ENCODE measurements around the gene ZZZ3. TPM values are rescaled to one million over a fixed set of nuclear protein-coding genes. Genes with fewer than 3 reads are reported as not detected.

The ZZZ3 gene
- total and polyA plus RNA-seq, 2 of the 13 experiments (the other 11 are each of a cell fraction or from before 2014, with no cell fraction given) = 18.1 to 50.2 TPM

DNA sequence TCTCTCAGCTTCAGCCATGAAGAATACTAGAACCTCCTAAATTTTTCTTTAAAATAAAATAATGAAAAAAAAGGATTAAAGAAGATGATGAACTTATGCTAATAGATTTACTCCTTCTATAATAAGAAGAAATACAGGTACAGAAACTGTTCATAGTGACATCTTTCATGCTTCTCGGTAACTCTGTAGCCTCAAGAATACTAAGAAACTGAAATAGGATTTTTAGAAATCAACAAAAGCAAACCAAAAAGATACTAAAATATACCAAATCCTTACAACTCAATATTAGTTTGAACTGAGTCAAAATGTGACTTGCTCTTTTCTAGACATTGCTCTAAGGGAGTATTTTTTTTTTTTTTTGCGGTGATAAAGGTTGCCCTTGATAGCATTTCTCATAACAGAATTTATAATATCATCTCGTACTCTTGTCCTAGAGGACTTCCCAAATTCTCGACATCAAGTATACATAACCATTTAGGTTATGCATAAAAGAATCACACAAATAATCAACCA is 42.8 kb downstream of the ZZZ3 start:
- Histone ChIP-seq H3K4me1 (ENCODE audit: insufficient read depth, low read length) (no peaks in the 10 kb centered on the region), H3K9me3 (ENCODE audit: low read length) (no peaks in the 10 kb centered on the region), H3K9ac (ENCODE audit: insufficient read depth, low read depth, low read length) (no peak overlapping the region), H2AFZ (ENCODE audit: low read length) (no peak overlapping the region), H3K4me2 (ENCODE audit: low read depth, low read length) (no peak overlapping the region), H3K36me3 (replicated peaks in 1 of 2; ENCODE audit: control insufficient read depth in 1 of 2, insufficient read depth in 2 of 2, low read length in 2 of 2) (peaks cover 4 to 28% of the 10 kb centered on the region in 2 experiments; a peak in 4 of 5 replicates), H3K27ac (ENCODE audit: extremely low read length, insufficient read depth, low read length) (no peak overlapping the region), H3K27me3 (ENCODE audit: control insufficient read depth in 1 of 2, insufficient read depth in 2 of 2, low read length in 2 of 2) (no peaks in the 10 kb centered on the region), H4K20me1 (ENCODE audit: insufficient read depth, low read length) (peaks cover 5% of the 10 kb centered on the region; the same call in 1 of the 2 replicates), H3K4me3 (replicated peaks in 1 of 3; ENCODE audit: insufficient read depth in 1 of 3, low read depth in 2 of 3, low read length in 3 of 3) (no peak overlapping the region), H3K79me2 (ENCODE audit: insufficient read depth, low read length) (peaks cover 29% of the 10 kb centered on the region)
- intact Hi-C loops (cut with micrococcal nuclease; ENCODE audit: unreplicated experiment) (loop anchor here (5.0 kb wide), 1 partner anchor 43 kb away; the partner anchor contains the start of gene ZZZ3), in situ Hi-C loops (cut with HindIII; ENCODE audit: extremely low pct_ligation_motif_present, low pct_unique_long_range_greater_than_20kb) (no loop called here)
- ChIA-PET POLR2A (no interaction called here), CTCF (ENCODE audit: low intra/inter-chr PET ratio, low total read pairs) (no interaction called here)
- no peak for DNase-seq (ENCODE audit: low spot score)
- 98% methylated on average over 4 of the region's 4 CpGs for WGBS (ENCODE audit: low lambda C conversion rate)
- BruUV-seq (replicated peaks) = no TSS peak
- no peak for FAIRE-seq
- ATAC-seq = no peak
- TF ChIP-seq KLF11 (CRISPR knock-in tag; IDR thresholded peaks at IDR 0.05) (no peak), NFYC (CRISPR knock-in tag; IDR thresholded peaks at IDR 0.05) (no peak), KMT2A (CRISPR knock-in tag; IDR thresholded peaks at IDR 0.05) (no peak), MATR3 (CRISPR knock-in tag; IDR thresholded peaks at IDR 0.05) (no peak), ZNF496 (CRISPR knock-in tag; IDR thresholded peaks at IDR 0.05; ENCODE audit: insufficient replicate concordance) (no peak), ZC3H13 (CRISPR knock-in tag; IDR thresholded peaks at IDR 0.05) (no peak), WIZ (CRISPR knock-in tag; IDR thresholded peaks at IDR 0.05) (no peak), GTF3A (CRISPR knock-in tag; conservative IDR thresholded peaks at IDR 0.05) (no peak), HNF4G (IDR thresholded peaks at IDR 0.05; ENCODE audit: borderline replicate concordance, low read depth, low read length) (no peak), HNF4G (CRISPR knock-in tag; IDR thresholded peaks at IDR 0.05; ENCODE audit: borderline replicate concordance, low read depth) (no peak)
- TF ChIP-seq, protein P1, sequence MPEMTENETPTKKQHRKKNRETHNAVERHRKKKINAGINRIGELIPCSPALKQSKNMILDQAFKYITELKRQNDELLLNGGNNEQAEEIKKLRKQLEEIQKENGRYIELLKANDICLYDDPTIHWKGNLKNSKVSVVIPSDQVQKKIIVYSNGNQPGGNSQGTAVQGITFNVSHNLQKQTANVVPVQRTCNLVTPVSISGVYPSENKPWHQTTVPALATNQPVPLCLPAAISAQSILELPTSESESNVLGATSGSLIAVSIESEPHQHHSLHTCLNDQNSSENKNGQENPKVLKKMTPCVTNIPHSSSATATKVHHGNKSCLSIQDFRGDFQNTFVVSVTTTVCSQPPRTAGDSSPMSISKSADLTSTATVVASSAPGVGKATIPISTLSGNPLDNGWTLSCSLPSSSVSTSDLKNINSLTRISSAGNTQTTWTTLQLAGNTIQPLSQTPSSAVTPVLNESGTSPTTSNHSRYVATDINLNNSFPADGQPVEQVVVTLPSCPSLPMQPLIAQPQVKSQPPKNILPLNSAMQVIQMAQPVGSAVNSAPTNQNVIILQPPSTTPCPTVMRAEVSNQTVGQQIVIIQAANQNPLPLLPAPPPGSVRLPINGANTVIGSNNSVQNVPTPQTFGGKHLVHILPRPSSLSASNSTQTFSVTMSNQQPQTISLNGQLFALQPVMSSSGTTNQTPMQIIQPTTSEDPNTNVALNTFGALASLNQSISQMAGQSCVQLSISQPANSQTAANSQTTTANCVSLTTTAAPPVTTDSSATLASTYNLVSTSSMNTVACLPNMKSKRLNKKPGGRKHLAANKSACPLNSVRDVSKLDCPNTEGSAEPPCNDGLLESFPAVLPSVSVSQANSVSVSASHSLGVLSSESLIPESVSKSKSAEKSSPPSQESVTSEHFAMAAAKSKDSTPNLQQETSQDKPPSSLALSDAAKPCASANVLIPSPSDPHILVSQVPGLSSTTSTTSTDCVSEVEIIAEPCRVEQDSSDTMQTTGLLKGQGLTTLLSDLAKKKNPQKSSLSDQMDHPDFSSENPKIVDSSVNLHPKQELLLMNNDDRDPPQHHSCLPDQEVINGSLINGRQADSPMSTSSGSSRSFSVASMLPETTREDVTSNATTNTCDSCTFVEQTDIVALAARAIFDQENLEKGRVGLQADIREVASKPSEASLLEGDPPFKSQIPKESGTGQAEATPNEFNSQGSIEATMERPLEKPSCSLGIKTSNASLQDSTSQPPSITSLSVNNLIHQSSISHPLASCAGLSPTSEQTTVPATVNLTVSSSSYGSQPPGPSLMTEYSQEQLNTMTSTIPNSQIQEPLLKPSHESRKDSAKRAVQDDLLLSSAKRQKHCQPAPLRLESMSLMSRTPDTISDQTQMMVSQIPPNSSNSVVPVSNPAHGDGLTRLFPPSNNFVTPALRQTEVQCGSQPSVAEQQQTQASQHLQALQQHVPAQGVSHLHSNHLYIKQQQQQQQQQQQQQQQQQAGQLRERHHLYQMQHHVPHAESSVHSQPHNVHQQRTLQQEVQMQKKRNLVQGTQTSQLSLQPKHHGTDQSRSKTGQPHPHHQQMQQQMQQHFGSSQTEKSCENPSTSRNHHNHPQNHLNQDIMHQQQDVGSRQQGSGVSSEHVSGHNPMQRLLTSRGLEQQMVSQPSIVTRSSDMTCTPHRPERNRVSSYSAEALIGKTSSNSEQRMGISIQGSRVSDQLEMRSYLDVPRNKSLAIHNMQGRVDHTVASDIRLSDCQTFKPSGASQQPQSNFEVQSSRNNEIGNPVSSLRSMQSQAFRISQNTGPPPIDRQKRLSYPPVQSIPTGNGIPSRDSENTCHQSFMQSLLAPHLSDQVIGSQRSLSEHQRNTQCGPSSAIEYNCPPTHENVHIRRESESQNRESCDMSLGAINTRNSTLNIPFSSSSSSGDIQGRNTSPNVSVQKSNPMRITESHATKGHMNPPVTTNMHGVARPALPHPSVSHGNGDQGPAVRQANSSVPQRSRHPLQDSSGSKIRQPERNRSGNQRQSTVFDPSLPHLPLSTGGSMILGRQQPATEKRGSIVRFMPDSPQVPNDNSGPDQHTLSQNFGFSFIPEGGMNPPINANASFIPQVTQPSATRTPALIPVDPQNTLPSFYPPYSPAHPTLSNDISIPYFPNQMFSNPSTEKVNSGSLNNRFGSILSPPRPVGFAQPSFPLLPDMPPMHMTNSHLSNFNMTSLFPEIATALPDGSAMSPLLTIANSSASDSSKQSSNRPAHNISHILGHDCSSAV (CRISPR knock-in tag; IDR thresholded peaks at IDR 0.05; ENCODE audit: borderline replicate concordance) = no peak
- TF ChIP-seq, protein P2, sequence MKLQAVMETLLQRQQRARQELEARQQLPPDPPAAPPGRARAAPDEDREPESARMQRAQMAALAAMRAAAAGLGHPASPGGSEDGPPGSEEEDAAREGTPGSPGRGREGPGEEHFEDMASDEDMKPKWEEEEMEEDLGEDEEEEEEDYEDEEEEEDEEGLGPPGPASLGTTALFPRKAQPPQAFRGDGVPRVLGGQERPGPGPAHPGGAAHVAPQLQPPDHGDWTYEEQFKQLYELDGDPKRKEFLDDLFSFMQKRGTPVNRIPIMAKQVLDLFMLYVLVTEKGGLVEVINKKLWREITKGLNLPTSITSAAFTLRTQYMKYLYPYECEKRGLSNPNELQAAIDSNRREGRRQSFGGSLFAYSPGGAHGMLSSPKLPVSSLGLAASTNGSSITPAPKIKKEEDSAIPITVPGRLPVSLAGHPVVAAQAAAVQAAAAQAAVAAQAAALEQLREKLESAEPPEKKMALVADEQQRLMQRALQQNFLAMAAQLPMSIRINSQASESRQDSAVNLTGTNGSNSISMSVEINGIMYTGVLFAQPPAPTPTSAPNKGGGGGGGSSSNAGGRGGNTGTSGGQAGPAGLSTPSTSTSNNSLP (IDR thresholded peaks at IDR 0.05; ENCODE audit: low read depth, low read length) = no peak
- TF ChIP-seq, protein P3, sequence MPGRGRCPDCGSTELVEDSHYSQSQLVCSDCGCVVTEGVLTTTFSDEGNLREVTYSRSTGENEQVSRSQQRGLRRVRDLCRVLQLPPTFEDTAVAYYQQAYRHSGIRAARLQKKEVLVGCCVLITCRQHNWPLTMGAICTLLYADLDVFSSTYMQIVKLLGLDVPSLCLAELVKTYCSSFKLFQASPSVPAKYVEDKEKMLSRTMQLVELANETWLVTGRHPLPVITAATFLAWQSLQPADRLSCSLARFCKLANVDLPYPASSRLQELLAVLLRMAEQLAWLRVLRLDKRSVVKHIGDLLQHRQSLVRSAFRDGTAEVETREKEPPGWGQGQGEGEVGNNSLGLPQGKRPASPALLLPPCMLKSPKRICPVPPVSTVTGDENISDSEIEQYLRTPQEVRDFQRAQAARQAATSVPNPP (CRISPR knock-in tag; IDR thresholded peaks at IDR 0.05) = no peak
- TF ChIP-seq, protein P4, sequence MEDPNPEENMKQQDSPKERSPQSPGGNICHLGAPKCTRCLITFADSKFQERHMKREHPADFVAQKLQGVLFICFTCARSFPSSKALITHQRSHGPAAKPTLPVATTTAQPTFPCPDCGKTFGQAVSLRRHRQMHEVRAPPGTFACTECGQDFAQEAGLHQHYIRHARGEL (CRISPR knock-in tag; IDR thresholded peaks at IDR 0.05) = no peak

All from HepG2 (cell line).